Stimulated activated naive B cell treated with anti-CD40 and anti-IgM and Interleukin-4, amounts not matched to agents 10 μg/mL and 1 μg/mL and 100 μg/mL, for 72 hours (primary cell): ENCODE measurements around the gene SPATA33.
"Not testable (repeated sequence)": the region's sequence is repeated elsewhere in the genome, so short reads cannot be mapped to it uniquely, and the experiment has no call there.

Source experiments
- ATAC-seq, 2 donors: fragments of 150-1000 bp; cut with Tn5 transposase; replicated peaks; 2 replicates each; pipeline ENCODE4 v1.10.0; 2021; ENCODE audit warnings: moderate library complexity in 1 of 2
- DNase-seq: peaks from one replicate; pipeline ENCODE4 v3.0.0; 2021
- H3K27ac Mint-ChIP-seq: one replicate; pipeline ENCODE4 v1.8.0; 2022; ENCODE audit warnings: mild to moderate bottlenecking, mixed read lengths
- H3K27me3 Mint-ChIP-seq, 2 donors: one replicate each; pipeline ENCODE4 v1.8.0; 2022; ENCODE audit warnings: mixed read lengths in 2 of 2
- H3K36me3 Mint-ChIP-seq, 2 donors: one replicate each; pipeline ENCODE4 v1.8.0; 2022; ENCODE audit warnings: mixed read lengths in 2 of 2, mild to moderate bottlenecking in 1 of 2
- H3K4me1 Mint-ChIP-seq, 2 donors: one replicate each; pipeline ENCODE4 v1.8.0; 2022; ENCODE audit warnings: mixed read lengths in 2 of 2, mild to moderate bottlenecking in 1 of 2
- H3K4me3 Mint-ChIP-seq, 2 donors: one replicate each; pipeline ENCODE4 v1.8.0; 2022; ENCODE audit warnings: mild to moderate bottlenecking in 2 of 2, mixed read lengths in 2 of 2, moderate library complexity in 1 of 2
- H3K9me3 Mint-ChIP-seq, 2 donors: one replicate each; pipeline ENCODE4 v1.8.0; 2022; ENCODE audit warnings: mixed read lengths in 2 of 2, mild to moderate bottlenecking in 1 of 2

SPATA33 gene

GRCh38 chr16:89689621-89690020 lies 32.0 kb downstream of the SPATA33 start:
- Mint-ChIP-seq H3K36me3 (peaks cover 42 to 50% of the 10 kb centered on the region in 2 donors), H3K4me1 (peaks cover 20 to 41% of the 10 kb centered on the region in 2 donors)
- not testable (repeated sequence) for H3K4me3 Mint-ChIP-seq, H3K27ac Mint-ChIP-seq, H3K9me3 Mint-ChIP-seq, H3K27me3 Mint-ChIP-seq, DNase-seq, ATAC-seq

GRCh38 chr16:89690392-89690901 lies 32.8 kb downstream of the SPATA33 start:
- Mint-ChIP-seq H3K36me3 (peaks cover 44 to 49% of the 10 kb centered on the region in 2 donors), H3K27me3 (no peaks in the 10 kb centered on the region), H3K4me1 (peaks cover 20 to 43% of the 10 kb centered on the region in 2 donors), H3K4me3 (no peak overlapping the region), H3K27ac (no peak overlapping the region), H3K9me3 (no peaks in the 10 kb centered on the region)
- DNase-seq, result no peak
- no peak for ATAC-seq

- Mint-ChIP-seq H3K27ac (no peak overlapping the region), H3K36me3 (peaks cover 45 to 48% of the 10 kb centered on the region in 2 donors), H3K9me3 (no peaks in the 10 kb centered on the region), H3K4me1 (peaks cover 18 to 44% of the 10 kb centered on the region in 2 donors), H3K27me3 (no peaks in the 10 kb centered on the region), H3K4me3 (no peak overlapping the region)
- no peak for ATAC-seq
- no peak for DNase-seq
These were observed 33.8 kb downstream of the SPATA33 start for GRCh38 chr16:89691231-89691985.

GRCh38 chr16:89691986-89692569 lies 34.4 kb downstream of the SPATA33 start:
- no peak for DNase-seq
- H3K9me3 Mint-ChIP-seq, result no peaks in the 10 kb centered on the region

GRCh38 chr16:89693289-89693731 lies 35.7 kb downstream of the SPATA33 start:
- Mint-ChIP-seq H3K36me3 (peaks cover 41 to 43% of the 10 kb centered on the region in 2 donors), H3K27me3 (no peaks in the 10 kb centered on the region), H3K9me3 (no peaks in the 10 kb centered on the region), H3K27ac (no peak overlapping the region), H3K4me3 (no peak overlapping the region), H3K4me1 (peaks cover 12 to 32% of the 10 kb centered on the region in 2 donors)
- DNase-seq (no peak), ATAC-seq (no peak)

More at GRCh38 chr16:89691986-89692569, 34.4 kb downstream of the SPATA33 start:
- Mint-ChIP-seq H3K4me1 (peaks cover 19 to 44% of the 10 kb centered on the region in 2 donors), H3K36me3 (peaks cover 46% of the 10 kb centered on the region in 2 donors), H3K27ac (no peak overlapping the region), H3K4me3 (no peak overlapping the region), H3K27me3 (no peaks in the 10 kb centered on the region)
- no peak for ATAC-seq

GRCh38 chr16:89693931-89694783 lies 36.5 kb downstream of the SPATA33 start:
- ATAC-seq (no peak), DNase-seq (no peak)
- Mint-ChIP-seq H3K9me3 (no peaks in the 10 kb centered on the region), H3K4me3 (no peak overlapping the region), H3K4me1 (peaks cover 13 to 30% of the 10 kb centered on the region in 2 donors), H3K36me3 (peaks cover 44 to 45% of the 10 kb centered on the region in 2 donors), H3K27ac (no peak overlapping the region), H3K27me3 (no peaks in the 10 kb centered on the region)

GRCh38 chr16:89694784-89695085 lies 37.1 kb downstream of the SPATA33 start:
- not testable (repeated sequence) for H3K9me3 Mint-ChIP-seq, H3K4me3 Mint-ChIP-seq, H3K27ac Mint-ChIP-seq, H3K27me3 Mint-ChIP-seq, ATAC-seq, DNase-seq
- Mint-ChIP-seq H3K4me1 (peaks cover 14 to 32% of the 10 kb centered on the region in 2 donors), H3K36me3 (peaks cover 46% of the 10 kb centered on the region in 2 donors)

GRCh38 chr16:89695086-89695874 lies 37.6 kb downstream of the SPATA33 start:
- DNase-seq (no peak), ATAC-seq (no peak)
- Mint-ChIP-seq H3K27ac (peak overlapping the region; percentile 37), H3K4me1 (peaks cover 17 to 35% of the 10 kb centered on the region in 2 donors), H3K36me3 (peaks cover 42 to 44% of the 10 kb centered on the region in 2 donors), H3K27me3 (no peaks in the 10 kb centered on the region), H3K4me3 (no peak overlapping the region), H3K9me3 (no peaks in the 10 kb centered on the region)

- ATAC-seq (no peak), DNase-seq (no peak)
- Mint-ChIP-seq H3K4me3 (peak overlapping the region in 1 of 2 donors; percentile 28), H3K9me3 (no peaks in the 10 kb centered on the region), H3K27me3 (no peaks in the 10 kb centered on the region), H3K4me1 (peaks cover 17 to 39% of the 10 kb centered on the region in 2 donors), H3K36me3 (peaks cover 36 to 38% of the 10 kb centered on the region in 2 donors), H3K27ac (no peak overlapping the region)
These were observed 38.4 kb downstream of the SPATA33 start for GRCh38 chr16:89695875-89696669.

GRCh38 chr16:89696670-89697128 lies 39.1 kb downstream of the SPATA33 start:
- ATAC-seq, result peak in 1 of 2 donors; percentile 6
- H3K27me3 Mint-ChIP-seq, result no peaks in the 10 kb centered on the region
- peak overlapping the region in 1 of 2 donors; percentile 19 for H3K4me3 Mint-ChIP-seq

GRCh38 chr16:89697161-89697615 lies 39.6 kb downstream of the SPATA33 start:
- H3K36me3 Mint-ChIP-seq, result peaks cover 29 to 32% of the 10 kb centered on the region in 2 donors
- no peak overlapping the region for H3K27ac Mint-ChIP-seq

More at GRCh38 chr16:89696670-89697128, 39.1 kb downstream of the SPATA33 start:
- H3K36me3 Mint-ChIP-seq, result peaks cover 33 to 36% of the 10 kb centered on the region in 2 donors
- peak overlapping the region; percentile 9 for H3K27ac Mint-ChIP-seq
- DNase-seq, result no peak
- H3K9me3 Mint-ChIP-seq, result no peaks in the 10 kb centered on the region
- peaks cover 17 to 39% of the 10 kb centered on the region in 2 donors for H3K4me1 Mint-ChIP-seq

GRCh38 chr16:89697616-89698331 lies 40.1 kb downstream of the SPATA33 start:
- ATAC-seq (no peak), DNase-seq (no peak)
- H3K36me3 Mint-ChIP-seq, result peaks cover 25 to 29% of the 10 kb centered on the region in 2 donors
- no peaks in the 10 kb centered on the region for H3K9me3 Mint-ChIP-seq
- no peak overlapping the region for H3K4me3 Mint-ChIP-seq
- H3K27me3 Mint-ChIP-seq, result no peaks in the 10 kb centered on the region
- no peak overlapping the region for H3K27ac Mint-ChIP-seq
- H3K4me1 Mint-ChIP-seq, result peaks cover 20 to 47% of the 10 kb centered on the region in 2 donors

More at GRCh38 chr16:89697161-89697615, 39.6 kb downstream of the SPATA33 start:
- Mint-ChIP-seq H3K9me3 (no peaks in the 10 kb centered on the region), H3K4me3 (peak overlapping the region in 1 of 2 donors; percentile 19), H3K4me1 (peaks cover 17 to 41% of the 10 kb centered on the region in 2 donors), H3K27me3 (no peaks in the 10 kb centered on the region)
- no peak for ATAC-seq
- DNase-seq, result no peak
